Subcutaneous abdominal adipose tissue (tissue), 5 donors: Measurements from ENCODE around the gene WFIKKN2.
"Not testable (repeated sequence)": the region's sequence is repeated elsewhere in the genome, so short reads cannot be mapped to it uniquely, and the experiment has no call there.

Experiments
- H3K27ac ChIP-seq: one replicate; pipeline ENCODE4 v1.7.0; 2013; ENCODE audit warnings: low read depth, mild to moderate bottlenecking, inconsistent platforms, low read length, moderate library complexity
- H3K27me3 ChIP-seq, 5 donors: one replicate each; pipeline ENCODE4 v1.7.0; 2013; ENCODE audit warnings: low read length in 5 of 5, inconsistent platforms in 1 of 5; ENCODE audit not compliant: control insufficient read depth in 5 of 5, insufficient read depth in 4 of 5
- H3K36me3 ChIP-seq, 5 donors: one replicate each; pipeline ENCODE4 v1.7.0; 2013; ENCODE audit warnings: low read length in 5 of 5; ENCODE audit not compliant: control insufficient read depth in 5 of 5, insufficient read depth in 5 of 5
- H3K4me1 ChIP-seq, 5 donors: one replicate each; pipeline ENCODE4 v1.7.0; 2013; ENCODE audit warnings: low read length in 5 of 5, mild to moderate bottlenecking in 3 of 5, moderate library complexity in 1 of 5; ENCODE audit not compliant: control insufficient read depth in 5 of 5, insufficient read depth in 5 of 5
- H3K4me3 ChIP-seq, 5 donors: one replicate each; pipeline ENCODE4 v1.7.0; 2013; ENCODE audit warnings: low read length in 5 of 5, low read depth in 1 of 5
- H3K9ac ChIP-seq, 5 donors: one replicate each; pipeline ENCODE4 v1.7.0; 2013; ENCODE audit warnings: low read length in 5 of 5, mild to moderate bottlenecking in 4 of 5, moderate library complexity in 3 of 5
- H3K9me3 ChIP-seq, 5 donors: one replicate each; pipeline ENCODE4 v1.7.0; 2013; ENCODE audit warnings: low read length in 5 of 5; ENCODE audit not compliant: control insufficient read depth in 5 of 5
- donor health status: healthy.
- donor health status: healthy.
- donor health status: healthy.
- donor health status: healthy.
- donor health status: healthy.

WFIKKN2 gene

DNA sequence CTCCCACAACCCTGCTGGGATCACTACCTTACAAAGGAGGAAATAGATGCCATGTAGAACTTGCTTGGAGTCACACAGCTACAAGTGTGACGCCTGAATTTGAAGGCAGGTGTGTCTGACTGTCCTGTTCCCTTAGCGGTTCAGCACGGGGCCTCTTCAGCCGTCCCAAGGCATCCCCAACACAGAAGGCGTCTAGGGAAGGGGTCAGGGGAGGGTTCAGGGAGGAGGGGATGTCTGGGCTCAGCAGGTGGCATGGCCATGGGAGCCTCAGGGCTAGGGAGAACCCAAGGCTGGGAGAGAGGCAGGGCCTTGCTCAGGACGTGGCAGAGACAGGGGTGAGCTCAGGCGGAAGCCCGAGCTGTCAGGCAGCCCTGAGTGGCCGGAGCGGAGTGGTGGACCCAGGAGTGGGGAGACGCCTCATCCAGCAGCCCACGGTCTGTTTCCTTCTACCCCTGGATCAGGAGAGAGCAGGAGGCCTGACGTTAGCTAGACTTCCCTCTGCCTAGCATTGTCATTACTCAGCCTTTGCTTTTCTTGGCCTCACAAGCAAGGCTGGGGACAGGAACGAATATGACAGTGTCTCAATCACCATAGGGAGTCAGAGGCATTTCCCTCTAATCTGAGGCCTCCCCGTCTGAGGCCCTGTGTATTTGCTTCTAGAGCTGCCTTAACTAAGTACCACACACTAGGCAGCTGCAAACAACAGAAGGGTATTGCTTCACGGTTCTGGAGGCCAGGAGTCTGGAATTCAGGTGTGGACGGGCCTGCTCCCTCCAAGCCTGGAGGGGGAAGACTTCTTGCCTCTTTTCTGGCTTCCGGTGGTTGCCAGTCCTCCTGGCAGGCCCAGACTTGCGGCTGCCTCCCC, 36.7 kb upstream of the WFIKKN2 start:
- Histone ChIP-seq H3K4me1 (peaks cover 0 to 6% (median 5%) of the 10 kb centered on the region in 5 donors), H3K27me3 (peaks cover 0 to 2% (median 0%) of the 10 kb centered on the region in 5 donors), H3K9ac (no peak overlapping the region), H3K36me3 (no peaks in the 10 kb centered on the region), H3K27ac (no peak overlapping the region), H3K4me3 (no peak overlapping the region), H3K9me3 (no peaks in the 10 kb centered on the region)

DNA sequence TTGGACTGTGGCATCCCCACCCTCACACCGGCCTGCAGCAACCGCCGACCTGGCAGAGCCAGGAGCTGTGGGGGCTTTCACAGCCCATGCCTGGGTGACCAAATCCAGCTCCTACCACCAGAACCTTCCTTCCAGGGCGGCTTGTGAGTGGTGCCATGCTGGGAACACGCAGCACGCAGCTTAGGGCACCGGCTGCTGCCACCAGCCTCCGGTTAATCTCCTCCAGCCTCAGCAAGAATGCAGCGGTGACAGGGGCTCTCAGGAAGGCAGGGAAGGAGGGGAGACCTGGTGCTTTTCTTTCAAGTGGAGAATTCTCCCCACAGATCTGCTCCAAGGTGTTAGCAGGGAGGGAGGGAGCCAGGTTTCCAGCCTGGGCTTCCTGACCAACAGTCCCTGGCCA, 35.8 kb upstream of the WFIKKN2 start:
- Histone ChIP-seq H3K4me3 (no peak overlapping the region), H3K4me1 (peaks cover 0 to 6% (median 5%) of the 10 kb centered on the region in 5 donors), H3K9ac (no peak overlapping the region), H3K36me3 (no peaks in the 10 kb centered on the region), H3K27ac (no peak overlapping the region), H3K9me3 (no peaks in the 10 kb centered on the region), H3K27me3 (peaks cover 0 to 2% (median 0%) of the 10 kb centered on the region in 5 donors)

DNA sequence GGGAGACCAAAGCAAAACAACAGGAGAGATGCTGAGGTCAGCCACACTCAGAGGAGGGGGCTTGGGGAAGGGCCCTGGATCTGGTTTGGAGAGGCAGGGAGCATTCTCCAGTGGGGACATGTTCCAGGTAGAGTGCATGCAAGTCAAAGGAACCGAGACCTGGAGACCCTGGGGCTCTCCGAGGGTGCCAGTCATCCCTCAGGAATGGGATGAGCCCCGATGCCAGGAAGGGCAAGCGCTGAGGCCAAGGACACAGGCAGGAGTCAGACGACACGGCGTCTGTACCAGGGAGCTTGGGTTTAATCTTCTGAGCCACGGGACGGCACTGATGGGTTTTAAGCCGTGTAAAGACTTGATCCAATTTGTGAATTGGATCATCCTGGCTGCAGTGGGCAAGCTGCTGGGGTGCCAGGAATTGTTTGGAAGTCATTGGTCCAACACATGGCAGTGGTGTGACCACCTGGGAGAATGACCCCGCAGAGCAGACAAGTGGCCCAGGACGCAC, 35.1 kb upstream of the WFIKKN2 start:
- peaks cover 0 to 6% (median 5%) of the 10 kb centered on the region in 5 donors for H3K4me1 ChIP-seq
- peaks cover 0 to 2% (median 0%) of the 10 kb centered on the region in 5 donors for H3K27me3 ChIP-seq
- H3K4me3 ChIP-seq: no peak overlapping the region
- no peak overlapping the region for H3K9ac ChIP-seq
- H3K9me3 ChIP-seq: no peaks in the 10 kb centered on the region
- H3K36me3 ChIP-seq: no peaks in the 10 kb centered on the region
- H3K27ac ChIP-seq: no peak overlapping the region

DNA sequence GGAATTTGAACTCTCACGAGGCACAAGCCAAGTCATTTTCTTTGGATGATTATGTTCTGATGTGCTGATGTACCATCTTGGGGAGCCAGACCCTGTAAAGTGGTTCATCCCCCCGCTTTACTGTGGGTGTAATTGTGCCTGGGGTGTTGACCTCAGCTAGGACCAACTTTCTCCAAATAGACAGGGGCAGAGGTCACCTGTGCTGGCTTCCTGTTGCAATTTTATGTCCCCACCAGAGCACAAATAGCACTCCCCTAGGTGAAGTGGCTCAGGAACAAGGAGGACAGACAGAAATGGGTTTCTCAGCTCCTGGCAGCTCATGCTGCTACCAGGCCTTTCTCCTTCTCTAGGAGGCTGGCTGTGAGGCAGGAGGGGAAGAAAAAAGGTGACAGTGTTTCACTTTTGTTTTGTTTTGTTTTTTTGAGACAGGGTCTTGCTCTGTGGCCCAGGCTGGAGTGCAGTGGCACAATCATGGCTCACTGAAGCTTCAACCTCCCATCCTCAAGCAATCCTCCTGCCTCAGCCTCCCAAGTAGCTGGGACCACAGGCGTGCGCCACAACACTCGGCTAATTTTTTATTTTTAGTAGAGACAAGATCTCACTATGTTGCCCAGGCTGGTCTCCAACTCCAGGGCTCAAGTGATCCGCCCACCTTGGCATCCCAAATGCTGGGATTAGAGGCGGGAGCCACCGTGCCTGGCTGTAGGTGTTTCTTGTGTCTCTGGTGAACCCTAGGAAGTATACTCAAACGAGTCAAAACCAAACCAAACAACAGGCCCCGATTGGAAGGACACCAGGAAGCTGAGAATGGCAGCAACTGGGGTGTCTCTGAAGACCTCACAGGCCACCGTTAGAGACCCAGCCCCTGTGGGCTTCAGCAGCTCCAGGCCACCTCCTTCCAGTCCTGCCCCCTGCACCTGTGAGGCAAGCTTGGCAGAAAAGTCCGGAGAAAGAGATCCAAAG, 32.5 kb upstream of the WFIKKN2 start:
- no peaks in the 10 kb centered on the region for H3K9me3 ChIP-seq
- H3K9ac ChIP-seq: no peak overlapping the region
- no peak overlapping the region for H3K27ac ChIP-seq
- H3K36me3 ChIP-seq: no peaks in the 10 kb centered on the region
- H3K4me3 ChIP-seq: no peak overlapping the region
- H3K27me3 ChIP-seq: peaks cover 0 to 2% (median 0%) of the 10 kb centered on the region in 5 donors
- no peaks in the 10 kb centered on the region for H3K4me1 ChIP-seq

DNA sequence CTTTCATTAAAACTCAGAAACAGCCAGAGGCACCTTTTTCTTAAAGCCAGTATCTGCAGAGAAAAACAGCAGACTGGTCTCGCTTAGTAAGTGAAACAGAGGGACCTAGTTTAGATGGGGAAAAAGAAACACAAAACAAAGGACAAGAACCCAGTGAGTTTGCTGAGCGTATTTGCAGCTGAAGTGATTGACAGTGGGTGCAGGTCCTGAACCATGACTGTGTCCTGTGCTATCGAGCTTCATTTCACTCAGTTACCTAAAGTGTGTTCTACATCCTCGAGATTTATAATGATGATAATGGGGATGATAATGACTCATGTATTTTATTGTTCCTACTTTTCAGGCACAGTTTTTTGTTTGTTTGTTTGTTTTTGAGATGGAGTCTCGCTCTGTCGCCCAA, 31.7 kb upstream of the WFIKKN2 start:
- H3K9me3 ChIP-seq: no peaks in the 10 kb centered on the region
- H3K27ac ChIP-seq: no peak overlapping the region
- H3K9ac ChIP-seq: no peak overlapping the region
- no peak overlapping the region for H3K4me3 ChIP-seq
- no peaks in the 10 kb centered on the region for H3K4me1 ChIP-seq
- no peaks in the 10 kb centered on the region for H3K36me3 ChIP-seq
- H3K27me3 ChIP-seq: peaks cover 0 to 2% (median 0%) of the 10 kb centered on the region in 5 donors

DNA sequence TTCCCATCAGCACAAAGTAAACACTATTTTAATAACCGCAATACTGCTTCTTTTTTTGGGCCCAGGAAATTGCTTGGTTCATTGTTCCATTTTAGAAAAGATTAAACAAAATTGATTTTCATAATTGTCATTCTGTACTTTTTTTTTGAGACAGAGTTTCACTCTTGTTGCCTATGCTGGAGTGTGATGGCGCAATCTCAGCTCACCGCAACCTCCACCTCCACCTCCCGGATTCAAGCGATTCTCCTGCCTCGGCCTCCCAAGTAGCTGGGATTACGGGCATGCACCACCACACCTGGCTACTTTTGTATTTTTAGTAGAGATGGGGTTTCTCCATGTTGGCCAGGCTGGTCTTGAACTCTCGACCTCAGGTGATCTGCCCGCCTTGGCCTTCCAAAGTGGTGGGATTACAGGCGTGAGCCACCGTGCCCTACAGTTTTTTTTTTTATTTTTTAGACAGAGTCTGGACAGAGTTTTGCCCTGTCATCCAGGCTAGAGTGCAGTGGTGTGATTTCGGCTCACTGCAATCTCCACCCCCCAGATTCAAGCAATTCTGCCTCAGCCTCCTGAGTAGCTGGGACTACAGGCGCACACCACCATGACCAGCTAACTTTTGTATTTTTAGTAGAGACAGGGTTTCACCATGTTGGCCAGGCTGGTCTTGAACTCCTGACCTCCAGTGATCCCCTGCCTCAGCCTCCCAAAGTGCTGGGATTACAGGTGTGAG, 30.5 kb upstream of the WFIKKN2 start:
- H3K9ac ChIP-seq, H3K4me3 ChIP-seq, H3K27me3 ChIP-seq, H3K4me1 ChIP-seq, H3K36me3 ChIP-seq, H3K27ac ChIP-seq, H3K9me3 ChIP-seq: not testable (repeated sequence)

DNA sequence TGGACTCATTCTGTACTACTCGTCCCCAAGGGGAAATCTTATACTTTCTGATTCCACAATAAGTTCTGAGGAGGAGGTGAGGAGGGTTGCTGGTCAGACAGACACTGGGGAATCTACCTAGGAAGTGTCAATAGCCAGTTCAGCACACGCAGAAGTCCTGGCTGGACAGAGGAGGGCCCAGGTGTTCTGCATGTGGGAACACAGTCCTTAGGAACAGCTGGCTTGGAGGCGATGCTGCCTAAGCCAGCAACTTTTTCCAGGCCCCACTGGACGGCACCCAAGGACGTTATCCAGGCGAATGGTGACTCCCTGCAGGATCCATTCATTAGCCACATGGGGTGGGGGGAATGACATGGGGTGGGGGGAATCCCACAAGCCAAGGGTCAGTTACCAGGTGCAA, 29.9 kb upstream of the WFIKKN2 start:
- Histone ChIP-seq H3K9me3 (no peaks in the 10 kb centered on the region), H3K27me3 (no peaks in the 10 kb centered on the region), H3K9ac (no peak overlapping the region), H3K27ac (no peak overlapping the region), H3K36me3 (no peaks in the 10 kb centered on the region), H3K4me1 (no peaks in the 10 kb centered on the region), H3K4me3 (no peak overlapping the region)

DNA sequence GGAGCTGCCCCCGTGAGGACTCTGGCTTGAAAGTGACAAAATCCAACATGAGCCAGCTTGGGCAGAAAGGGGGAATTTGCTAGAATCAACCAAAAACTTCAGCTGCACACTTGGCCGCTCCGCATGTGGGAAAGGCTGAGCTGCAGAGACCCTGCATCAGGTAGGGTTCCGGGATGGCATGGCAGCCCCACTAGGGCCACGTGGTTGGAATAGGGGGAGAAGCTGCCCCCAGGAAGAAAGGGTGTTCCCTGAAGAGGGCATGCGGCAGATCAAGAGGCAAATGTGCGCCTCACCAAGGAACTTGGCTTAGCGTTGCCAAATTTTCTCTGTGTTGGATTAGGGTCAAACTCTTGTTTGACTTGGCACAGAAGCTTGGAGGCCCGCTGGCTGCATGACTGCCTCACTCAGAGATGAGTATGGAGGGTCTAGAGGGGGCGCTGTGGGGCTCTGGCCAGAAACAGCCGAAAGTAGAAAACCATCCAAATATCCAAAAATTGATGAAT, 29.2 kb upstream of the WFIKKN2 start:
- Histone ChIP-seq H3K4me1 (no peaks in the 10 kb centered on the region), H3K9ac (no peak overlapping the region), H3K4me3 (no peak overlapping the region), H3K9me3 (no peaks in the 10 kb centered on the region), H3K27ac (no peak overlapping the region), H3K27me3 (no peaks in the 10 kb centered on the region), H3K36me3 (no peaks in the 10 kb centered on the region)

DNA sequence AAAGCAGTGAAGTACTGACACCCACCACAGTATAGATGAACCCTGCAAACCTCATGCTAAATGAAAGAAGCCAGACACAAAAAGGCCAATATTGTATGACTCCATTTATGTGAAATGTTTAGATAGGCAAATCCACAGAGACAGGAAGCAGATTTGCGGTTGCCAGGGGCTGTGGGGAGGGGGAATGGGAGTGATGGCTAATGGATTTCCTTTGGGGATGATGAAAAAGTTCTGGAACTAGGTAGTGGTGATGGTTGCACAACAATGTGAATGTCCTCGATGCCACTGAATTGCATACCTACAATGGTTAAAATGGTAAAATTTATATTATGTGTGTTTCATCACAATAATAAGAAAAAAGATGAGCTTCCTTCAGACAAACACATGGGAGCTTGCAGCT, 28.4 kb upstream of the WFIKKN2 start:
- H3K27ac ChIP-seq: no peak overlapping the region
- no peak overlapping the region for H3K4me3 ChIP-seq
- H3K4me1 ChIP-seq: no peaks in the 10 kb centered on the region
- H3K27me3 ChIP-seq: no peaks in the 10 kb centered on the region
- no peak overlapping the region for H3K9ac ChIP-seq
- H3K9me3 ChIP-seq: no peaks in the 10 kb centered on the region
- H3K36me3 ChIP-seq: no peaks in the 10 kb centered on the region
